Smooth muscle cell (in vitro differentiated cells): Measurements from ENCODE around the gene NAT16. TPM values are rescaled to one million over a fixed set of nuclear protein-coding genes. Genes with fewer than 3 reads are reported as not detected.

Source experiments
- DNase-seq: peaks from one replicate; lab custom pipeline; 2025; ENCODE audit not compliant: unreplicated experiment; lab: John Stamatoyannopoulos, UW
- H2AFZ ChIP-seq: fragments of 200-600 bp; sonication (generic); 2 replicates; pipeline ENCODE4 v1.6.0; 2016; ENCODE audit warnings: antibody characterized with exemption, low read depth, mild to moderate bottlenecking
- H3F3A ChIP-seq: fragments of 200-600 bp; sonication (generic); 2 replicates; pipeline ENCODE4 v1.6.0; 2017; ENCODE audit warnings: antibody characterized with exemption, low read depth
- H3K27ac ChIP-seq: fragments of 200-600 bp; sonication (generic); 2 replicates; pipeline ENCODE4 v1.5.1; 2016; ENCODE audit warnings: low read depth, mild to moderate bottlenecking
- H3K27me3 ChIP-seq: fragments of 200-600 bp; sonication (generic); 2 replicates; pipeline ENCODE4 v1.6.1; 2016; ENCODE audit warnings: low read depth, mild to moderate bottlenecking
- H3K36me3 ChIP-seq: fragments of 200-600 bp; sonication (generic); 2 replicates; pipeline ENCODE4 v1.5.1; 2016; ENCODE audit warnings: low read depth
- H3K4me1 ChIP-seq: fragments of 200-600 bp; sonication (generic); 2 replicates; pipeline ENCODE4 v1.5.1; 2016; ENCODE audit warnings: low read depth
- H3K4me2 ChIP-seq: fragments of 200-600 bp; sonication (generic); 2 replicates; pipeline ENCODE4 v1.6.0; 2016; ENCODE audit warnings: mild to moderate bottlenecking
- H3K4me3 ChIP-seq: fragments of 200-600 bp; sonication (generic); 2 replicates; pipeline ENCODE4 v1.5.1; 2016; ENCODE audit warnings: mild to moderate bottlenecking
- H3K79me2 ChIP-seq: fragments of 200-600 bp; sonication (generic); 2 replicates; pipeline ENCODE4 v1.6.0; 2016; ENCODE audit warnings: low read depth, mild to moderate bottlenecking
- H3K9ac ChIP-seq: fragments of 200-600 bp; sonication (generic); 2 replicates; pipeline ENCODE4 v1.6.0; 2016; ENCODE audit warnings: low read depth
- H3K9me3 ChIP-seq: fragments of 200-600 bp; sonication (generic); replicated peaks from 2 replicates; pipeline ENCODE4 v1.5.1; 2016; ENCODE audit warnings: low read depth
- H4K20me1 ChIP-seq: fragments of 200-600 bp; sonication (generic); 2 replicates; pipeline ENCODE4 v1.6.0; 2016; ENCODE audit warnings: low read depth
- WGBS: methylation state at CpG from one replicate; pipeline ENCODE4 v1.1.7; 2016; ENCODE audit warnings: low lambda C conversion rate; 5-methylcytosine and 5-hydroxymethylcytosine counted together
- polyA plus RNA-seq: library from polyadenylated mRNA; unstranded; fragments of >200 nt; fragmentation: Nextera tagmentation; extraction: Ambion mirVana; gene quantifications from 2 replicates; pipeline ENCODE4 v1.2.1, GENCODE V29; 2016
- total RNA-seq: library from RNA; depleted of rRNA; stranded (reverse); fragments of >200 nt; gene quantifications from 2 replicates; pipeline ENCODE4 v1.2.3, GENCODE V29; 2014
- TF ChIP-seq, protein P1 (sequence below): fragments of 200-600 bp; sonication (generic); IDR thresholded peaks from 2 replicates; pipeline ENCODE4 v1.5.1; 2017; ENCODE audit warnings: borderline replicate concordance, mild to moderate bottlenecking, antibody characterized with exemption; ENCODE audit not compliant: insufficient read depth, poor library complexity, severe bottlenecking

NAT16 gene
- total and polyA plus RNA-seq, 2 experiments from 2014 or later: not detected

- no peak overlapping the region for H3K27ac ChIP-seq
- H3K79me2 ChIP-seq: no peaks in the 10 kb centered on the region
- no peaks in the 10 kb centered on the region for H3F3A ChIP-seq
- H3K27me3 ChIP-seq: peaks cover 11% of the 10 kb centered on the region
- H3K36me3 ChIP-seq: no peaks in the 10 kb centered on the region
- TF ChIP-seq, protein P1, sequence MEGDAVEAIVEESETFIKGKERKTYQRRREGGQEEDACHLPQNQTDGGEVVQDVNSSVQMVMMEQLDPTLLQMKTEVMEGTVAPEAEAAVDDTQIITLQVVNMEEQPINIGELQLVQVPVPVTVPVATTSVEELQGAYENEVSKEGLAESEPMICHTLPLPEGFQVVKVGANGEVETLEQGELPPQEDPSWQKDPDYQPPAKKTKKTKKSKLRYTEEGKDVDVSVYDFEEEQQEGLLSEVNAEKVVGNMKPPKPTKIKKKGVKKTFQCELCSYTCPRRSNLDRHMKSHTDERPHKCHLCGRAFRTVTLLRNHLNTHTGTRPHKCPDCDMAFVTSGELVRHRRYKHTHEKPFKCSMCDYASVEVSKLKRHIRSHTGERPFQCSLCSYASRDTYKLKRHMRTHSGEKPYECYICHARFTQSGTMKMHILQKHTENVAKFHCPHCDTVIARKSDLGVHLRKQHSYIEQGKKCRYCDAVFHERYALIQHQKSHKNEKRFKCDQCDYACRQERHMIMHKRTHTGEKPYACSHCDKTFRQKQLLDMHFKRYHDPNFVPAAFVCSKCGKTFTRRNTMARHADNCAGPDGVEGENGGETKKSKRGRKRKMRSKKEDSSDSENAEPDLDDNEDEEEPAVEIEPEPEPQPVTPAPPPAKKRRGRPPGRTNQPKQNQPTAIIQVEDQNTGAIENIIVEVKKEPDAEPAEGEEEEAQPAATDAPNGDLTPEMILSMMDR: no peak
- no peak overlapping the region for H3K4me2 ChIP-seq
- H3K4me3 ChIP-seq: no peak overlapping the region
- DNase-seq: no peak
- no peaks in the 10 kb centered on the region for H4K20me1 ChIP-seq
- no peak overlapping the region for H3K9ac ChIP-seq
- no peaks in the 10 kb centered on the region for H3K9me3 ChIP-seq
- H2AFZ ChIP-seq: no peak overlapping the region
- no peaks in the 10 kb centered on the region for H3K4me1 ChIP-seq
- 95% methylated on average over 16 of the region's 17 CpGs for WGBS
These were observed 15.8 kb upstream of the NAT16 start for GRCh38 chr7:101195884-101196283.

DNA sequence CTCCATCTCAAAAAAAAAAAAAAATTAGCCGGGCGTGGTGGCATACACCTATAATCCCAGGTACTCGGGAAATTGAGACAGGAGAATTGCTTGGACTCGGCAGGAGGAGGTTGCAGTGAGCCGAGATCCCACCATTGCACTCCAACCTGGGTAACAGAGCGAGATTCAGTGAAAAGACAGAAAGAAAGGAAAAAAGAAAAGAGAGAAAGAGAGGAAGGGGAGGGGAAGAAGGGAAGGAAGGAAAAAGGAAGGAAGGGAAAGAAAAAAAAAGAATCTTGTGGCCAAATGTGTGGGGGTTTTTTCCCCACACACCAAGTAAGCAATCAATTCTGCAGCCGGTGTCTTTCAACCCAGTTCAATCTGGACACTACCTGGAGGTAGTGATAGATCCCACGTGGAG, 9.0 kb upstream of the NAT16 start:
- no peak overlapping the region for H2AFZ ChIP-seq
- no peaks in the 10 kb centered on the region for H3K9me3 ChIP-seq
- no peaks in the 10 kb centered on the region for H3K27me3 ChIP-seq
- no peaks in the 10 kb centered on the region for H3K79me2 ChIP-seq
- no peak overlapping the region for H3K9ac ChIP-seq
- peaks cover 10% of the 10 kb centered on the region for H3F3A ChIP-seq
- no peak for DNase-seq
- H3K4me2 ChIP-seq: no peak overlapping the region
- no peak overlapping the region for H3K4me3 ChIP-seq
- H4K20me1 ChIP-seq: no peaks in the 10 kb centered on the region
- WGBS: 88% methylated on average over 8 of the region's 8 CpGs
- TF ChIP-seq, protein P1: no peak
- no peaks in the 10 kb centered on the region for H3K4me1 ChIP-seq
- H3K27ac ChIP-seq: no peak overlapping the region
- no peaks in the 10 kb centered on the region for H3K36me3 ChIP-seq

DNA sequence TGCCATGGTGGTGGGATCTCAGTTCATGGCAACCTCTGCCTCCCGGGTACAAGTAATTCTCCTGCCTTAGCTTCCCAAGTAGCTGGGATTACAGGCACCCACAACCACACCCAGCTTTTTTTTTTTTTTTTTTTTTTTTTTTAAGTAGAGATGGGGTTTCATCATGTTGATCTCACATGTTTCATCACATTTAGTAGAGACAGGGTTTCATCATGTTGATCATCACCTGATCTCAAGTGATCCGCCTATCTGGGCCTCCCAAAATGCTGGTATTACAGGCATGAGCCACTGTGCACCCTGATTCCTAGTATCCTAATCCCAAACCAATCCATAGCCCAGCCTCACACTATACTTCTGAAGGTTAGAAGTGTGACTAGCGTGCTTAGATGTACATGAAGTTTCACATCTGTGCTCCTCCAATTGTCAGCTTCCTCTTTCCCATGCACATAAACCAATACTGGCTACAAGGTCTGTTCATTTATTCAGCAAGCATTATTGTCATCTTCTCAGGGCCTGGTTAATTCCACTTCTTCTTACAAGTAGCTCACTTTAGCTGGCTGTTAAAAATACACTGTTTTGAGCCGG, 6.8 kb upstream of the NAT16 start:
- no peak overlapping the region for H3K4me2 ChIP-seq
- H3K4me3 ChIP-seq: no peak overlapping the region
- H3K9ac ChIP-seq: no peak overlapping the region
- no peak overlapping the region for H3K27ac ChIP-seq
- no peaks in the 10 kb centered on the region for H3K9me3 ChIP-seq
- peaks cover 10% of the 10 kb centered on the region for H3F3A ChIP-seq
- H2AFZ ChIP-seq: no peak overlapping the region
- no peaks in the 10 kb centered on the region for H3K4me1 ChIP-seq
- no peaks in the 10 kb centered on the region for H3K79me2 ChIP-seq
- TF ChIP-seq, protein P1: no peak
- no peaks in the 10 kb centered on the region for H4K20me1 ChIP-seq
- H3K36me3 ChIP-seq: no peaks in the 10 kb centered on the region
- 94% methylated on average over 4 of the region's 4 CpGs for WGBS
- no peak for DNase-seq
- no peaks in the 10 kb centered on the region for H3K27me3 ChIP-seq

DNA sequence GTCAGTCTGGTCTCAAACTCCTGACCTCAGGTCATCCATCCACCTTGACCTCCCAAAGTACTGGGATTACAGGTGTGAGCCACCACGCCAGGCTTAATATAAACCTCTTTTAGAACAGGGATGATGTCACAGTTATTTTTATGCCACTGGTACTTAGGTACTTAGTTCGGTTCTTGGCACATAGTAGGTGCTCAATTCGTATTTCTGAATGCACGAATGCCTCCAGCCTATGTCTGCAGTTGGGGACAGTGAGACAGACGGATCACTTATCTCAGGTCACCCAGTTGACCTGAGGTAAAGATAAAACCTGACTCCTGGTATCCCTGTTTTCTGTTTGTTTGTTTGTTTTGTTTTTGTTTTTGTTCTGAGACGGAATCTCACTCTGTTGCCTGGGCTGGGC, 6.1 kb upstream of the NAT16 start:
- H3K4me1 ChIP-seq: no peaks in the 10 kb centered on the region
- no peak overlapping the region for H3K4me3 ChIP-seq
- peaks cover 3% of the 10 kb centered on the region for H3K27me3 ChIP-seq
- no peaks in the 10 kb centered on the region for H3K36me3 ChIP-seq
- TF ChIP-seq, protein P1: no peak
- H3K4me2 ChIP-seq: no peak overlapping the region
- DNase-seq: no peak
- peaks cover 10% of the 10 kb centered on the region for H3F3A ChIP-seq
- H4K20me1 ChIP-seq: no peaks in the 10 kb centered on the region
- H3K9me3 ChIP-seq: no peaks in the 10 kb centered on the region
- 88% methylated on average over 6 of the region's 6 CpGs for WGBS
- no peak overlapping the region for H3K9ac ChIP-seq
- H2AFZ ChIP-seq: no peak overlapping the region
- H3K79me2 ChIP-seq: no peaks in the 10 kb centered on the region
- H3K27ac ChIP-seq: no peak overlapping the region
